Measurements from ENCODE around the gene ABCD4. TPM values are rescaled to one million over a fixed set of nuclear protein-coding genes. Genes with fewer than 3 reads are reported as not detected.
"Not testable (repeated sequence)": the region's sequence is repeated elsewhere in the genome, so short reads cannot be mapped to it uniquely, and the experiment has no call there.

Gene ABCD4
- total RNA-seq, 2 experiments from 2014 or later = 59.6 to 63.0 TPM

DNA sequence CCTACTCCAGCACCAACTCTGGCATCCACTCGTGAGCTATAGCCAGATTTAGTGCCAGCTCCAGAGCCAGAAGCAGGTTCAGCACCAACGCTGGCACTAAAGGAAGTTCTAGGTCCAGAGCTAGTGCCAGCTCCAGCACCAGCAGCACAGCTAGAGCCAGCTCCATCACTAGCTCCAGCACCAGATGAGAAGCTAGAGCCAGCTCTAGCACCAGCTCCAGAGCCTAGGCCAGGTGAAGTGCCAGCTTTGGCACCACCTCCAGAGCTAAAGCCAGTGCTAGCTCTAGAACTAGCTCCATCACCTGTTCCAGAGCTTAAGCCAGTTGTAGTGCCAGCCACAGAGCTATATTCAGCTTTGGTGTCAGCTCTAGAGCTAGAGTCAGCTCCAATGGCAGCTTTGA, 24.7 kb downstream of the ABCD4 start:
- peaks cover 4% of the 10 kb centered on the region for H3K27me3 Mint-ChIP-seq
- POLR2A ChIA-PET = no interaction called here
- H3K27ac Mint-ChIP-seq = no peak overlapping the region
- no peak for TF ChIP-seq CTCF (IDR thresholded peaks at IDR 0.05)
- intact Hi-C loops (cut with DNase I, micrococcal nuclease) = no loop called here
- DNase-seq (no peak), ATAC-seq (ENCODE audit: poor library complexity) (no peak)
- peaks cover 10 to 25% of the 10 kb centered on the region in 2 experiments for H3K9me3 ChIP-seq (ENCODE audit: control insufficient read depth in 1 of 2, insufficient read depth in 1 of 2, low read length in 2 of 2)
- no peaks in the 10 kb centered on the region for H3K27me3 ChIP-seq (ENCODE audit: control insufficient read depth in 1 of 2, insufficient read depth in 2 of 2, low read length in 2 of 2)
- H3K4me1 ChIP-seq (ENCODE audit: insufficient read depth, low read length) = no peaks in the 10 kb centered on the region
- no peak overlapping the region for H3K27ac ChIP-seq (ENCODE audit: low read depth in 1 of 2, low read length in 2 of 2)
- peaks cover 3% of the 10 kb centered on the region for H3K36me3 ChIP-seq (ENCODE audit: insufficient read depth, low read length)
- H3K9me3 Mint-ChIP-seq = peaks cover 5% of the 10 kb centered on the region
- peaks cover 14% of the 10 kb centered on the region for H3K36me3 Mint-ChIP-seq (ENCODE audit: low read depth)
- H3K4me3 ChIP-seq (ENCODE audit: low read length) = no peak overlapping the region
- H3K4me3 Mint-ChIP-seq = no peak overlapping the region
- no peaks in the 10 kb centered on the region for H3K4me1 Mint-ChIP-seq (ENCODE audit: low read depth)
- CTCF ChIA-PET = no interaction called here

- intact Hi-C loops (cut with DNase I, micrococcal nuclease) = no loop called here
- POLR2A ChIA-PET = no interaction called here
- no peaks in the 10 kb centered on the region for H3K36me3 Mint-ChIP-seq (ENCODE audit: low read depth)
- no peaks in the 10 kb centered on the region for H3K4me1 Mint-ChIP-seq (ENCODE audit: low read depth)
- Histone ChIP-seq H3K27me3 (ENCODE audit: control insufficient read depth in 1 of 2, insufficient read depth in 2 of 2, low read length in 2 of 2) (no peaks in the 10 kb centered on the region), H3K4me1 (ENCODE audit: insufficient read depth, low read length) (no peaks in the 10 kb centered on the region), H3K27ac (ENCODE audit: low read depth in 1 of 2, low read length in 2 of 2) (no peak overlapping the region), H3K9me3 (ENCODE audit: control insufficient read depth in 1 of 2, insufficient read depth in 1 of 2, low read length in 2 of 2) (peaks cover 10 to 17% of the 10 kb centered on the region in 2 experiments), H3K36me3 (ENCODE audit: insufficient read depth, low read length) (no peaks in the 10 kb centered on the region), H3K4me3 (ENCODE audit: low read length) (no peak overlapping the region)
- DNase-seq (no peak), ATAC-seq (ENCODE audit: poor library complexity) (no peak)
- peaks cover 13% of the 10 kb centered on the region for H3K27me3 Mint-ChIP-seq
- peaks cover 5% of the 10 kb centered on the region for H3K9me3 Mint-ChIP-seq
- no peak overlapping the region for H3K4me3 Mint-ChIP-seq
- CTCF ChIA-PET = no interaction called here
- TF ChIP-seq CTCF (IDR thresholded peaks at IDR 0.05) = no peak
- H3K27ac Mint-ChIP-seq = no peak overlapping the region
These were observed 27.4 kb downstream of the ABCD4 start for GRCh38 chr14:74275241-74275841.

DNA sequence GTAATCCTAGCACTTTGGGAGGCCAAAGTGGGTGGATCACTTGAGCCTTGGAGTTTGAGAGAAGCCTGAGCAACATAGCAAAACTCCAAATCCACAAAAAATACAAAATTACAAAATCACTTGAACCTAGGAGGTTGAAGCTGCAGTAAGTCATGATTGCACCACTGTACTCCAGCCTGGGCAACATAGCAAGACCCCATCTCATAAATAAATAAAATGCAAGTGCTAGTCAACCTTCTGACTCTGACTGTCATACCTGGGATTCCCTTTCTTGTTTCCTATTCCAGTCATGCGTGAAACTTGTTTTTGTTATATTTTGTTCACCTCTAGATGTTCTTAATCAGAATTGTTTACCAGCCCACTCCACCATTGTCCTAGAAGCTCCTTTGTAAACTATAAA, 31.4 kb downstream of the ABCD4 start:
- Mint-ChIP-seq H3K27ac (no peak overlapping the region), H3K4me1 (ENCODE audit: low read depth) (no peaks in the 10 kb centered on the region), H3K27me3 (peaks cover 13% of the 10 kb centered on the region), H3K4me3 (no peak overlapping the region), H3K9me3 (no peaks in the 10 kb centered on the region), H3K36me3 (ENCODE audit: low read depth) (no peaks in the 10 kb centered on the region)
- Histone ChIP-seq H3K9me3 (ENCODE audit: control insufficient read depth in 1 of 2, insufficient read depth in 1 of 2, low read length in 2 of 2) (no peaks in the 10 kb centered on the region), H3K36me3 (ENCODE audit: insufficient read depth, low read length) (no peaks in the 10 kb centered on the region), H3K27ac (ENCODE audit: low read depth in 1 of 2, low read length in 2 of 2) (no peak overlapping the region), H3K4me3 (ENCODE audit: low read length) (no peak overlapping the region), H3K4me1 (ENCODE audit: insufficient read depth, low read length) (no peaks in the 10 kb centered on the region), H3K27me3 (ENCODE audit: control insufficient read depth in 1 of 2, insufficient read depth in 2 of 2, low read length in 2 of 2) (no peaks in the 10 kb centered on the region)
- DNase-seq (no peak), ATAC-seq (ENCODE audit: poor library complexity) (no peak)
- ChIA-PET POLR2A (no interaction called here), CTCF (interaction anchor here (0.8 kb wide), 1 partner anchor 19 kb away, joined by 3 read pairs; no protein-coding TSS in a partner anchor)
- intact Hi-C loops (cut with DNase I, micrococcal nuclease) = no loop called here
- TF ChIP-seq CTCF (IDR thresholded peaks at IDR 0.05) = no peak

GRCh38 chr14:74270382-74271177, 32.2 kb downstream of the ABCD4 start:
- CTCF ChIA-PET = interaction anchor here (1.7 kb wide), 1 partner anchor 19 kb away, joined by 5 read pairs; no protein-coding TSS in a partner anchor
- H3K27me3 ChIP-seq (ENCODE audit: control insufficient read depth in 1 of 2, insufficient read depth in 2 of 2, low read length in 2 of 2); H3K4me3 ChIP-seq (ENCODE audit: low read length); H3K4me1 ChIP-seq (ENCODE audit: insufficient read depth, low read length); H3K27ac ChIP-seq (ENCODE audit: low read depth in 1 of 2, low read length in 2 of 2); DNase-seq; H3K27ac Mint-ChIP-seq; H3K9me3 Mint-ChIP-seq; intact Hi-C loops (cut with DNase I, micrococcal nuclease); H3K36me3 ChIP-seq (ENCODE audit: insufficient read depth, low read length); ATAC-seq (ENCODE audit: poor library complexity); H3K36me3 Mint-ChIP-seq (ENCODE audit: low read depth); H3K4me1 Mint-ChIP-seq (ENCODE audit: low read depth); H3K4me3 Mint-ChIP-seq; H3K9me3 ChIP-seq (ENCODE audit: control insufficient read depth in 1 of 2, insufficient read depth in 1 of 2, low read length in 2 of 2): not testable (repeated sequence)
- POLR2A ChIA-PET = interaction anchor here (1.1 kb wide), 1 partner anchor 12 kb away, joined by 3 read pairs; no protein-coding TSS in a partner anchor
- peaks cover 13% of the 10 kb centered on the region for H3K27me3 Mint-ChIP-seq

Measured in CD4-positive, alpha-beta T cell (primary cell).